GM19035 (cell line): Measurements from ENCODE around the gene TRIOBP.
"Not testable (repeated sequence)": the region's sequence is repeated elsewhere in the genome, so short reads cannot be mapped to it uniquely, and the experiment has no call there.

ENCODE experiments used
- ATAC-seq: cut with Tn5 transposase; IDR thresholded peaks from one replicate; pipeline ENCODE4 v1.9.1; 2021; ENCODE audit not compliant: unreplicated experiment

TRIOBP gene

DNA sequence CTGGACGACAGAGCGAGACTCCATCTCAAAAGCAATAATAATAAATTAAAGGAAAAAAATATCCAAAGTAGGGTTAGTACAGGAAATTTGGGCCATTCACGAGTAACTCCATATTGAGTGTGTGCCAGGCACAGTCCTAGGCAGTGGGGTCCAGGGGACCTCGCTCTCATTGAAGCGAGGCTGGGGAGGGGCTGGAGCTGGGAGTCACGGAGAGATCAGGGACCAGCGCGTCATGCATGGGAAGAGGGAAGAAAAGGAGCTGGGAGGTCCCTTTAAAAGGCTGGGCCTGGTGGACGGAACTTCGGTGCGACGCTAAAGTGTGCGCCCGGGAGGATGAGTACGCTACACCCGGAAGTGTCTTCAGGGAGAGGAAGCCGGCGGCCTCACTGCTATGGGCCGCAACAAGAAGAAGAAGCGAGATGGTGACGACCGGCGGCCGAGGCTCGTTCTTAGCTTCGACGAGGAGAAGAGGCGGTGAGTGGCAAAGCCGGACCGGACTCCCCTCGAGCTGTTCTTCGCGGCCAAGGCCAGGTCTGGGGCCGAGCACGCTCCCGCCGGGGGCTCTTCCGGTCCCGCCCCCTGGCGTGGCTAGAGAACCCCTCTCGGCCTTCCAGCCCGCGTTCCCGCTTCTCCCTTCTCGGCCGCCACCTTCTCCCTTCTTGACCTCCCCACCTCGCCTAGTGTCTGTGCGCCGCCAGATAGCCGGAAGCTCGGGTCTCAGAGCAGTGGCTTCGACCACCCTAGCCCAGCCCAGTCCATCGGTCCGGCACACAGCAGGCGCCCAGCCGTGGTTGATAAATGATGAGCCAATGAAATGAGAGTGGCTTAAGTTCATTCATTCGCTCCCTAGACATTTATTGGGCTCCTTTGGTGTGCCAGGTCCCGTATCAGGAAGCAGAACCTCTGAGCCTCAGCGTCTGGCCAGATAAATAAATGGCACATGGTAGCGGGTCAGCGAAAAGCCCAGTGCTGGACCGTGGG lies 10.6 kb upstream of the TRIOBP start, which contains the start of gene NOL12:
Gene NOL12 (plus strand): TSS at position 342 of the 981 bp plus-strand sequence. CDS start 50 bp downstream, at position 392.
- peak; percentile 92 for ATAC-seq

DNA sequence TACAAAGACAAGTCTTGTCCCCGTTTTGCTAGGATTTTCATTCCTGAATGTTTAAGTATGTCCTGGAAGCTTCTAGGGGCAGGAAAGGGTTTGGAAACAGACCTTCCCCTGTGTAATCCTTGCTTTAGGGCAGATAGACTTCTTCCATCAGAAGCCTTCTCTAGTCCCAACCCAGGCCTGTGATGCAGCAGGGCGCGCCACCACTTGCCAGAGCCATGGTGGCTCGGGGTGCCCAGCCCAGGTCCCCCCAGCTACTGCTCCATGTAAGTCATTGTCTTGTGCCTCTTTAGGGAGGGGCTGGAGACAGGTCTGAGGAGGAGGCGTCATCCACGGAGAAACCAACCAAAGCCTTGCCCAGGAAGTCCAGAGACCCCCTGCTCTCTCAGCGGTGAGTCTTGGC lies 6.4 kb upstream of the TRIOBP start:
- ATAC-seq = no peak

DNA sequence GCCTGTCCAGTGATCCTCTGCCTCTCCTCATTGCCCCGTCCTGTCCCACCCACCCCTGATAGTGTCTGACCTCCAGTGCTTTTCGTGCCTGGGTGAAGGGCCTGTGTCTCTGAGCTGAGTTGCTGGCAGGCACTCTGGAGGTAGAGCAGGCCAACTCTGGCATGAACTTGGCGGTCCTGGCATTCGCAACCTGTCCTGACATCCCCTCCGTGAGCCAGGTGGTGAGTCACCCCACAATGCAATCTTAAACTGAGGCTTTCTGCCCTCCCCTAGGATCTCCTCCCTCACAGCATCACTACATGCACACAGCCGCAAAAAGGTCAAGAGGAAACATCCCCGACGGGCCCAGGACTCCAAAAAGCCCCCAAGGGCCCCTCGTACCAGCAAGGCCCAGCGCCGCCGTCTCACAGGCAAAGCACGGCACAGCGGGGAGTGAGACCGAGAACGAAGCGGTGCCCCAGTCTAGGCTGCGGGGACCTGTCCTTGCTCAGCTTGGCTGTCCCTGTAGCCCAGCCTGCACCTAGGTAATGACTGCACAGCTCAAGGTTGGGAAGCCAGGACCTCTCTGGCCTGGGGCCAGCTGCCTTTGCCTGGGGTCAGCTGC lies 5.8 kb upstream of the TRIOBP start:
- ATAC-seq = no peak

DNA sequence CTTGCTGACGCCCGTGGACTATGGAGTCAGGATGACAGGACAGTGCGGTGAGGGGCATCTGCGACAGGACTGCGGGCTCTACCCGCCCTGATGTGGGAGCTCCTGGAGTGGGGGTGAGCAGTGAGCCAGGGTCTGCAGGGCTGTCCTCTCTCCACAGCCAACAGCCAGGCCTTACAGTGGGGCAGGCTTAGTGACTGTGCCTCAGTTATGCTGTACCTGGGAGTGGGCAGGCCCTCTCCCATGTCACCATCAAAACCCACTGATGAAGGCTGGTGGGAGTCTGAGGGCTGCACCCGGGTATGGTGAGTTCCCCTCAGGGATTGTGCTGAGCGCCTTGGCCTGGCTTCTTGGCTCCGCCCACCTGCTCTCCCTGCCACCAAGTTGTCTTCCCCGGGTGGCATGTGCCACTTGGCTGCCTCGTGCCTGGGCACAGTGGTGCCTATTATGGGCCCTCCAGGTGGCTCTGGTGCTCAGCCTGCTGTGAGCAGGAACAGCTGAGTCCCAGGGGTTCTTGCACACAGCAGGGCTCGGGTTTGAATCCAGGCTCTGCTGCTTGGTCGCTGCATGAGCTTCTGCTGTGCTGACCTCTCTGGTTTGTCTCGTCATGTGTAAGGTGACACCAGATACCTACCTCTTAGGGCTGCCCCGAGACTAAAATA lies 4.1 kb upstream of the TRIOBP start:
- no peak for ATAC-seq

DNA sequence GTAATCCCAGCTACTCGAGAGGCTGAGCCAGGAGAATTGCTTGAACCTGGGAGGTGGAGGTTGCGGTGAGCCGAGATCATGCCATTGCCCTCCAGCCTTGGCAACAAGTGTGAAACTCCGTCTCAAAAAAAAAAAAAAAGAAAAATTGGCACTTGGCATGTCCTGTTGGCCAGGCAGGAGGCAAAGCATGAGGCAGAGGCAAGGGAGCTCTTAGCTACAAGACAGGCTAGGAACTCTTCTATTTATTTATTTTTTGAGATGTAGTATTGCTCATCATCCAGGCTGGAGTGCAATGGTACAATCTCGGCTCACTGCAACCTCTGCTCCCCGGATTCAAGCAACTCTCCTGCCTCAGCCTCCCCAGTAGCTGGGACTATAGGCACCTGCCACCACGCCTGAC lies 2.7 kb upstream of the TRIOBP start:
- ATAC-seq = not testable (repeated sequence)

DNA sequence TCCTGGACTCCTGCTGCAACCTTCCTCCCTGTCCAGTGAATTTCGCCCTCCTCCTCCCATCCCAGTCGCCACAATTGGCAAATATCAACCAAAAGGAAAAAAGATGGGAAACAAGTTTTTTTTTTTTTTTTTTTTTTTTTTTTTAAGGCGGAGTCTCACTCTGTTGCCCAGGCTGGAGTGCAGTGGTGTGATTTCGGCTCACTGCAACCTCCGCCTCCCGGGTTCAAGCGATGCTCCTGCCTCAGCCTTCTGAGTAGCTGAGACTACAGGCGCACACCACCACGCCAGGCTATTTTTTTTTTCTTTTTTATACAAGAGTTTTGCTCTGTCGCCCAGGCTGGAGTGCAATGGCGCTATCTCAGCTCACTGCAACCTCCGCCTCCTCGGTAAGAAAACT lies 590 bp upstream of the TRIOBP start:
- ATAC-seq = not testable (repeated sequence)

DNA sequence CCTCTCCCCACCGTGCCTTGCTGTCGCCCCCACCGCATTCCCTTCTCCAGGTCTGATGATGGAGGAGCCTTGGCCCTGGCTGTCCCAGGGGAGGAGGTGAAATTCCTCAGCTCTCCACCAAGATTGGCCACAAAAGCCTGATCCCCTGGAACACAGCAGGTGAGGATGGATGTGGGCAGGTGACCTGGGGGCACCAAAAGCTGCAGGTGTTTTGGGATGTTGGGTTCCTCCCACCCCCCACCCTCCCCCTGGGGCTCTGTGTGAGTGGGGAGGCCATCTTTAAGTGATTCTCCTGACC lies 639 bp downstream of the TRIOBP start:
- no peak for ATAC-seq

DNA sequence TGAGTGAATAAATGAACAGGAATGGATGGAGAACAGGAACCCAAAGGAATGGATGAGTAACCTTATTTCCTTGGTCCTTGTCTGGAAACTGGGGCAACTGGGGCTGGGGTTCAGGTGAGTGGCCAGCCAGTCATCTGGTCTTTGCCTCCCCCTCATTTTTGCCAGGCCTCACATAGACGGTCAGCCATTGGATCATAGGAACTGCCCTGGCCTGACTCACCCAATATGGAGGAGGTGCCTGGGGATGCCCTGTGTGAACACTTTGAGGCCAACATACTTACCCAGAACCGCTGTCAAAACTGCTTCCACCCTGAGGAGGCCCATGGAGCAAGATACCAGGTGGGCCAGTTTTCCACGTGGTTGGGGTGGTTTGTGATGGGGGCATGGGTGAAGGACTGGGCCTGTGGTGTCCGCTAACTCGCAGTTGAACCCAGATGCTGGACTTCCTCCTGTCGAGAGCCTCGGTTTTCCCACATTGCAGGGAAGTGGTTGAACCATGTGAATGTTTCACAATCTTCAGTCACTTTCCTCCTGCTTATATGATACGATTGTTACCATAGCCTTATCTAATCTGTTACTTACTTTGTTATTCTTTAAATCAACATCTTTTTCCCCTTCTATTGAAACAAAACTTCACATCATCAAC lies 4.4 kb downstream of the TRIOBP start:
- ATAC-seq = no peak

DNA sequence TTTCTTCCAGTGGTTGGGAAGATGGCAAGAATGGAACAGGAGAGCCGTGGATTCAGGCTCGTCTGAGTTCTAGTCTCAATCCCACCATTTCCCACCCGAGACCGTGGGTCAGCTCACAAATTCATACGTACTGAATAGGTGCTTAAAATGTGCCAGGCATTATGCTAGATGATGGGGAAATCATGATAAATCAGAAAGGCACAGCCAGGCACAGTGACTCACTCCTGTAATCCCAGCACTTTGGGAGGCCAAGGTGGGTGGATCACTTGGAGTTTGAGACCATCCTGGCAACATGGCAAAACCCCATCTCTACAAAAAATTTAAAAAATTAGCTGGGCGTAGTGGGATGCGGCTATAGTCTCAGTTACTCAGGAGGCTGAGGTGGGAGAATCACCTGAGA lies 7.1 kb downstream of the TRIOBP start:
- no peak for ATAC-seq

DNA sequence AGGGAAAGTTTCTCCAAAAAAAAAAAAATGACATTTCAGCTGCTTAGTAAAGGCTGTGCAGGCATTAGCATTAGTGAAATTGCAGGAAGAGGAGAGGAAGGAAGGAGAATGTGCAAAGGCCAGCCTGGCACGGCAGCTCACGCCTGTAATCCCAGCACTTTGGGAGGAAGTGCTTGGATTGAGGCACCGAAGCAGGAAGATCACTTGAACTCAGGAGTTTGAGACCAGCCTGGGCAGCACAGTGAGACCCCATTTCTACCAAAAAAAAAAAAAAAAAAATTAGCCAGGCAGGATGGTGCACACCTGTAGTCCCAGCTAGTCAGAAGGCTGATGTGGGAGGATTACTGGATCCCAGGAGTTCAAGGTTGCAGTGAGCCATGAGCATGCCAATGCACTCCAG lies 7.8 kb downstream of the TRIOBP start:
- ATAC-seq = no peak

DNA sequence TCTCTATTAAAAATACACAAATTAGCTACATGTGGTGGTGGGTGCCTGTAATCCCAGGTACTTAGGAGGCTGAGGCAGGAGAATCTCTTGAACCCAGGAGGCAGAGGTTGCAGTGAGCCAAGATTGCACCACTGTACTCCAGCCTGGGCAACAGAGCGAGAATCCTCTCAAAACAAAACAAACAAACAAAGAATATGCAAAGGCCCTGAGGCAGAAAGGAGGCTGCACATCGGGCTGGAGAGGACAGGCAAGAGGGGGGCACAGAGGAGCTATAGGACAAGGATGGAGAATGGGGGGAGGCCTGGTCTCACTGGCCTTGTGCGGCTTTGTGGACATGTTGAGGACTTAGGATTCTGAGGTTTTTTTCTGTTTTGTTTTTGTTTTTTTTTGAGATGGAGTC lies 8.4 kb downstream of the TRIOBP start:
- ATAC-seq = no peak

DNA sequence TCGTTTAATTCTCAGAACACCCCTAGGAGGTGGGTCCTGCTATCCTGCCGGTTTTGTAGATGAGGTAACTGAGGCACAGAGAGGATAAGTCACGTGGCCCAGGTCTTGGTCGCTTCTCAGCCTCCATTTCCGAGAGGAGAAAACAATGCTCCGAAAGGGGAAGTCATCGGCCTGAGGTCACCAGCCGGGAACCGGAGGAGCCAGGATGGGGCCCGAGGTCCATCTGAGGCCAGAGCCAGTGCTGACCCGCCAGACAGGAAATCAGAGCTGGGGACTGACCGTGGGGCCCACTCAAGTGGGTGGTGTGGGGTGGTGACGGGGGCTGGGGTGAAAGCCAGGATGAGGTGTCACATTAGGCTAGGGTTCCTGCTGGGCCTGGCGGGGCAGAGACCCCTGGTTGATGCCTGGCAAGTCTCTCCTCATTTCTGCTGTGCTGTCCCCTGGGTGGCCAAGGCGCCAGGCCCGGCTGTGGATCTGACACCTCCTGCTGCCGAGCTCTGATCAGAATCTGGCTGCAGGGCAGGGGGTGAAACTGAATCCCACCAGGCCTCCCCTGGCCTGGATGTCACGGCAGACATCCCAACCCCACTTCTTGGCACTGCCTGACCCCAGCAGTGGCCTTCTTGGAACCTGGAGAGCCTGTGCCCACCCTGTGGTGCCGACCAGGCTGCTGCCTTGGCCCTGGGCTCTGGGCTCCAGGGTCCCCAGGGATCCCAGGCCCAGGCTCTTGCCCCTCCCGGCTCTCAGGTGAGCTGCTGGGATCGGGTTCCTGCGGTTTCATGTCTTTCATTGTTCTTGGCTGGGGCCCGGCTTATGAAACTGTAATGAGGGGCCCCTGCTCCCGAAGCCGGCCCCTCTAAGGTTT lies 12.0 kb downstream of the TRIOBP start:
- ATAC-seq = no peak

DNA sequence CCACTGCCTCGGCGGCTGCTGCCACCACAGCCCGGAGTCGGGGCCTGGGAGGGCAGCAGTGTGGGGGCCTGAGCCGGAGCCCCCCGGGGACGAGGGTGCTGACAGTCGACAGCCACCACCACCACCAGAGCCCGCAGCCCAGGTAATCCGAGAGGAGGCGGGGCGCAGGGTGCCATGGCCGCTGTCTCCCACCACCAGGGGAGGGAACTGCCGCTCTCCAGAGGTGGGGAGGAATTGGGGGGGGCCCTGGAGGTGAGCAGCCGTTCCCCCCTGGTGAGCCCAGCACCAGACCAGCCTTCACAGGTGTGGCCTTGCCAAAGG lies 12.6 kb downstream of the TRIOBP start:
- no peak for ATAC-seq

DNA sequence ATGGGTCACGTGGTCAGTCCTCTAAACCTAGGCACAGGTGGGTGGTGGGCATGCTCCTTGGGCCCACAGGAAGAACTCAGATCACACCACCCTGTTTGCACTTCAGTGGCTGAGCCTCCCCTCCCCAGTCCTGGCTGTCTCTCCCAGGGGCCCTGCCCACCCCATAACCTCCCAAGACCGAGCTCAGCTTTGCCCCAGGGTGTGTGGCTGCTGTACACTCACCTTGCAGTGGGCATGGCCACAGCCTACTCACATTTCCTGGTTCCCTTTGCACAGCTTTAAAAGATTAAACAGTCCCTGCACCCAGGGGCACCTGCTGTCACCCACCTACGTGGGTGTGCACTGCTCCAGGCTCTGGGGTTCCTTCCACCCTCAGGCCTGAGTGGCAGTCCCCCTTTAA lies 13.8 kb downstream of the TRIOBP start:
- no peak for ATAC-seq

DNA sequence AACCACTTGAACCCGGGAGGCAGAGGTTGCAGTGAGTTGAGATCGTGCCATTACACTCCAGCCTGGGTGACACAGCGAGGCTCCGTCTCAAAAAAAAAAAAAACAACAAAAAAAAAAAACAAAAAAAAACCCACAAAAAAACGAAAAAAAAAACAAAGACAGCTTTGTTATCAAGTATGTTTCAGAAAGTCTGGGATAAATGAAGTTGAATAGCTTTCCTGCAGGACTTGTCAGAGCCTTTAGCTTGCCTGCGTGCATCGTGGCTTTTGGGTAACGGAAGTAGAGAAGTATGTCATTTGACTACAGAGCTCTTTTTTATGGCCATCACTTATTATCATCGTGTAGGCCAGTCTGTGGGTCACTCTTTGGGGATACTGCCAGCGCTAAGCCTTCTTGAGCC lies 14.6 kb downstream of the TRIOBP start:
- ATAC-seq = no peak

DNA sequence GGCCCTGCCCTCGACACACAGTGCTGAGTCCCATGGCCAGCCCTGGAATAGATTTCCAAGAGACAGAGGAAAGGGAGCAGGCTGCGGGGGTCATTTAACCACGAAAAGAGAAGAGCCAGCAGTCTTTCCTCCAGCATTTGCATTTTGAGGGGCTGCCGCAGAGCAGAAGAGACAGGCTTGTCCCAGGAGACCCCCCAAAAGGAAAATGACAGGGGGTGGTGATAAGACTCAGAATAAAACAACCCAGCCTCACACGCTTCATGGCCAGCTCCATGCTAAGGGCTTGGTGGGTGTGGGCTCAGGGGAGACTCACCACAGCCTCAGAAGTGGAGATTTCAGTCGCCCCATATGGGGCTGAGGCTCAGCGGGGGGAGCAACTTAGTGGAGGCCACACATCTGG lies 16.9 kb downstream of the TRIOBP start:
- ATAC-seq = no peak

DNA sequence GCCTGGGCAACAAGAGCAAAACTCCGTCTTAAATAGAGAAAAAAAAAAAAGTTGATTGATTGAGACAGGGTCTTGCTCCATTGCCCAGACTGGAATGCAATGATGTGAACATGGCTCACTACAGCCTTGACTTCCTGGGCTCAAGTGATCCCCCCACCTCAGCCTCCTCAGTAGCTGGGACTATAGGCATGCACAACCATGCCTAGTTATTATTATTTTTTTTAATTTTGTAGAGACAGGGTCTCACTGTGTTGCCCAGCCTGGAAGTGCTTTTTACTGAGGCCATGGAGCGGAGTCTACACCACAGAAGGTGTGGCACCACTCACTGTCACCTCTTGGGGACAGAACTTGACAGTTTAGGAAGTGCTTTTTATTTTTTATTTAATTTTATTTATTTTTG lies 17.8 kb downstream of the TRIOBP start:
- no peak for ATAC-seq

DNA sequence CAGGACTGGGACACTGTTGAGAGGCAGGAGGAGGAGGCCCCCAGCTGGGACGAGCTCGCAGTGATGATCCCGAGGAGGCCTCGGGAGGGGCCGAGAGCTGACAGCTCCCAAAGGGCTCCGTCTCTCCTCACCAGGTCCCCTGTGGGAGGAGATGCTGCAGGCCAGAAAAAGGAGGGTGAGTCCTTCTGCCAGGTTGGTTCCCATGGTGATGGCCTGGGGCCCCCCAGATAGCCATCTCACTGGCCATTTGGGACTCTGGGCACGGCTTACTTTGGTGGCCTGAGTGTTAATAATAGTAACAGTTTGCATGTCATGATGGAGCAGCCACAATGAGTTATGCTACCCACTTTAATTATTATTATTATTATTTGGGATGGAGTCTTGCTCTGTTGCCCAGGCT lies 18.9 kb downstream of the TRIOBP start:
- ATAC-seq = no peak

DNA sequence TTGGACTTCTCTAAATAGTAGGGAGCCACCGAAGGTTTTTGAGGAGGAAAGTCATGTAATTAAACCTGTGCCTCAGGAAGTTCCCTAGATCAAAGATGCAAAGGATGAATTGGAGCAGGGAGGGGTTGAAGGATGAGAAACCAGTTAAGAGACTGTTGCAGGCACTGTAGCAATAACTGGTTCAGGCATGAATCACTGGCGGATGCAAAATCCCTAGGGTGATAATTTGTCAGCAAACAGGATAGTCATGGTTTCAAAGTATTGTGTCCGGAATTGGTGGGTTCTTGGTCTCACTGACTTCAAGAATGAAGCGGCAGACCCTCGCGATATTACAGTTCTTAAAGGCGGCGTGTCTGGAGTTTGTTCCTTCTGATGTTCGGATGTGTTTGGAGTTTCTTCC lies 19.9 kb downstream of the TRIOBP start:
- ATAC-seq = no peak

DNA sequence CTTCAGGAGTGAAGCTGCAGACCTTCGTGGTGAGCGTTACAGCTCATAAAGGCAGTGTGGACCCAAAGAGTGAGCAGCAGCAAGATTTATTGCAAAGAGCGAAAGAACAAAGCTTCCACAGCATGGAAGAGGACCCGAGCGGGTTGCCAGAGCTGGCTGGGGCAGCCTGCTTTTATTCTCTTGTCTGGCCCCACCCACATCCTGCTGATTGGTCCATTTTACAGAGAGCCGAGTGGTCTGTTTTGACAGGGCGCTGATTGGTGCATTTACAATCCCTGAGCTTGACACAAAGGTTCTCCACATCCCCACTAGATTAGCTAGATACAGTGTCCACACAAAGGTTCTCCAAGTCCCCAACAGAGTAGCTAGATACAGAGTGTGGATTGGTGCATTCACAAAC lies 20.4 kb downstream of the TRIOBP start:
- ATAC-seq = not testable (repeated sequence)
